Retinal pigment epithelial cell (primary cell): ENCODE measurements around the gene TMBIM4.
"Not testable (repeated sequence)": the region's sequence is repeated elsewhere in the genome, so short reads cannot be mapped to it uniquely, and the experiment has no call there.

Experiments
- DNase-seq: peaks from one replicate; pipeline ENCODE4 v3.0.0-alpha.2; 2010; ENCODE audit warnings: low read depth
- H3K4me3 ChIP-seq: 2 replicates; pipeline ENCODE4 v1.5.1; 2011; ENCODE audit warnings: mild to moderate bottlenecking, low read length, control low read depth, moderate library complexity
- CTCF ChIP-seq: conservative IDR thresholded peaks from 2 replicates; pipeline ENCODE4 v1.5.1; 2011; ENCODE audit warnings: low read depth, low read length, control low read depth, inconsistent platforms

The TMBIM4 gene

GRCh38 chr12:66190519-66191370 lies 20.9 kb upstream of the TMBIM4 start:
- H3K4me3 ChIP-seq = no peak overlapping the region
- DNase-seq = no peak
- TF ChIP-seq CTCF = no peak

- TF ChIP-seq CTCF = no peak
- H3K4me3 ChIP-seq = no peak overlapping the region
- no peak for DNase-seq
Measured at GRCh38 chr12:66189889-66190288, 20.1 kb upstream of the TMBIM4 start.

- no peak for DNase-seq
- TF ChIP-seq CTCF = no peak
- H3K4me3 ChIP-seq = peak overlapping the region; percentile 16
Measured at GRCh38 chr12:66189486-66189843, 19.7 kb upstream of the TMBIM4 start.

GRCh38 chr12:66188584-66189485 lies 19.0 kb upstream of the TMBIM4 start, which contains the start of gene IRAK3:
Gene IRAK3 (plus strand): TSS chr12:66189214. CDS start chr12:66189300, 86 bp downstream.
- no peak for TF ChIP-seq CTCF
- peak within 1 kb of the TSS; percentile 42 for H3K4me3 ChIP-seq
- DNase-seq = no peak

- no peak for DNase-seq
- no peak for TF ChIP-seq CTCF
- H3K4me3 ChIP-seq = no peak overlapping the region
Measured at GRCh38 chr12:66187821-66188220, 18.0 kb upstream of the TMBIM4 start.

- TF ChIP-seq CTCF = no peak
- no peak overlapping the region for H3K4me3 ChIP-seq
- no peak for DNase-seq
Measured at GRCh38 chr12:66187036-66187435, 17.2 kb upstream of the TMBIM4 start.

- not testable (repeated sequence) for H3K4me3 ChIP-seq, DNase-seq
Measured at GRCh38 chr12:66184822-66185221, 15.0 kb upstream of the TMBIM4 start.
